Measurements from ENCODE around the gene TYMS.

TYMS gene

GRCh38 chr18:647304-647703 is 10.1 kb upstream of the TYMS start:
- DNase-seq = no peak

- no peak for DNase-seq
Measured at GRCh38 chr18:649341-649740, 8.1 kb upstream of the TYMS start.

GRCh38 chr18:650428-650858 is 7.0 kb upstream of the TYMS start:
- DNase-seq = no peak

- DNase-seq = no peak
Measured at GRCh38 chr18:652131-652530, 5.3 kb upstream of the TYMS start.

GRCh38 chr18:653512-653911 is 3.9 kb upstream of the TYMS start:
- no peak for DNase-seq

- DNase-seq = no peak
Measured at GRCh38 chr18:654601-655000, 2.9 kb upstream of the TYMS start.

GRCh38 chr18:655445-655844 is 2.0 kb upstream of the TYMS start:
- DNase-seq = no peak

- DNase-seq = peak; percentile 2
Measured at GRCh38 chr18:658001-658946, 821 bp downstream of the TYMS start.

GRCh38 chr18:658947-659533 is 1.6 kb downstream of the TYMS start:
- no peak for DNase-seq

- DNase-seq = no peak
Measured at GRCh38 chr18:659597-659996, 2.1 kb downstream of the TYMS start.

- no peak for DNase-seq
Measured at GRCh38 chr18:662197-662596, 4.7 kb downstream of the TYMS start.

GRCh38 chr18:666177-666576 is 8.7 kb downstream of the TYMS start:
- DNase-seq = no peak

- DNase-seq = no peak
Measured at GRCh38 chr18:666628-667027, 9.2 kb downstream of the TYMS start.

GRCh38 chr18:668260-668659 is 10.8 kb downstream of the TYMS start:
- DNase-seq = no peak

GRCh38 chr18:669077-669476 is 11.6 kb downstream of the TYMS start:
- DNase-seq = no peak

- no peak for DNase-seq
Measured at GRCh38 chr18:670522-670921, 13.1 kb downstream of the TYMS start.

- DNase-seq = no peak
Measured at GRCh38 chr18:671405-671804, 14.0 kb downstream of the TYMS start.

GRCh38 chr18:673317-673716 is 15.9 kb downstream of the TYMS start:
- DNase-seq = no peak

GRCh38 chr18:673769-674168 is 16.3 kb downstream of the TYMS start:
- no peak for DNase-seq

GRCh38 chr18:675307-675706 is 17.9 kb downstream of the TYMS start:
- DNase-seq = no peak

- DNase-seq = no peak
Measured at GRCh38 chr18:676069-676468, 18.6 kb downstream of the TYMS start.

GRCh38 chr18:676736-677135 is 19.3 kb downstream of the TYMS start:
- no peak for DNase-seq

- no peak for DNase-seq
Measured at GRCh38 chr18:677145-677544, 19.7 kb downstream of the TYMS start.

- no peak for DNase-seq
Measured at GRCh38 chr18:677951-678381, 20.5 kb downstream of the TYMS start.

All from effector CD8-positive, alpha-beta T cell (primary cell).